WERI-Rb-1 (cell line): ENCODE measurements around the gene GBF1.

Source experiments
- DNase-seq: peaks from one replicate; pipeline ENCODE4 v3.0.0-alpha.2; 2020
- H3K27ac ChIP-seq: fragments of 250-450 bp; sonication (Bioruptor Pico); 2 replicates; pipeline ENCODE4 v1.5.1; 2020; ENCODE audit warnings: mild to moderate bottlenecking, moderate library complexity
- H3K27me3 ChIP-seq: fragments of 250-450 bp; sonication (Bioruptor Pico); 2 replicates; pipeline ENCODE4 v1.5.1; 2021; ENCODE audit warnings: mild to moderate bottlenecking, low read depth, moderate library complexity; ENCODE audit not compliant: insufficient read depth, severe bottlenecking
- H3K36me3 ChIP-seq: fragments of 250-450 bp; sonication (Bioruptor Pico); 2 replicates; pipeline ENCODE4 v1.5.1; 2020; ENCODE audit warnings: mild to moderate bottlenecking, moderate library complexity
- H3K4me3 ChIP-seq: 2 replicates; pipeline ENCODE4 v1.5.1; 2011; ENCODE audit warnings: low read depth, mild to moderate bottlenecking, control low read depth, low read length
- H3K9me3 ChIP-seq: fragments of 250-450 bp; sonication (Bioruptor Pico); 2 replicates; pipeline ENCODE4 v1.5.1; 2021; ENCODE audit warnings: mild to moderate bottlenecking, moderate library complexity; ENCODE audit not compliant: severe bottlenecking
- TF ChIP-seq, protein P1 (sequence below): IDR thresholded peaks from 2 replicates; pipeline ENCODE4 v1.5.1; 2011; ENCODE audit warnings: low read depth, mild to moderate bottlenecking, control low read depth, inconsistent platforms, low read length

Gene GBF1

DNA sequence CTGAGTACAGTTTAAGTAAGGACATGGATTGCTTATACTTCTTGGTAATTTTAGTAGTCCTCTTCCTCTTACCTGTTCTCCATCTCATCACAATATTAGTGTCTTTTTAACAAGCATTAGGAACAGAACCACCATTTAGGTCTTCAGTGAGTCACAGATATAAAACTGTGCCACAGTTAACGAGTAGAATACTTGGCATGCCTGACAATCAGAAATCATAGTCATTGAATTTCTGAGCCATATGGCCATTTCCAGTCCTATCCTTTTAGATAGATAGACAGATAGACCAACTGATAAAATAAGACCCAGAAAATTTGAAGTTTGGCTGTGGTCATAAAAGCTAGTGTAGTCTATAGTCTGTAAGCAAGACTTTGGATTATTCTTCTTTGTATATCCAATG, 71.1 kb downstream of the GBF1 start:
- TF ChIP-seq, protein P1, sequence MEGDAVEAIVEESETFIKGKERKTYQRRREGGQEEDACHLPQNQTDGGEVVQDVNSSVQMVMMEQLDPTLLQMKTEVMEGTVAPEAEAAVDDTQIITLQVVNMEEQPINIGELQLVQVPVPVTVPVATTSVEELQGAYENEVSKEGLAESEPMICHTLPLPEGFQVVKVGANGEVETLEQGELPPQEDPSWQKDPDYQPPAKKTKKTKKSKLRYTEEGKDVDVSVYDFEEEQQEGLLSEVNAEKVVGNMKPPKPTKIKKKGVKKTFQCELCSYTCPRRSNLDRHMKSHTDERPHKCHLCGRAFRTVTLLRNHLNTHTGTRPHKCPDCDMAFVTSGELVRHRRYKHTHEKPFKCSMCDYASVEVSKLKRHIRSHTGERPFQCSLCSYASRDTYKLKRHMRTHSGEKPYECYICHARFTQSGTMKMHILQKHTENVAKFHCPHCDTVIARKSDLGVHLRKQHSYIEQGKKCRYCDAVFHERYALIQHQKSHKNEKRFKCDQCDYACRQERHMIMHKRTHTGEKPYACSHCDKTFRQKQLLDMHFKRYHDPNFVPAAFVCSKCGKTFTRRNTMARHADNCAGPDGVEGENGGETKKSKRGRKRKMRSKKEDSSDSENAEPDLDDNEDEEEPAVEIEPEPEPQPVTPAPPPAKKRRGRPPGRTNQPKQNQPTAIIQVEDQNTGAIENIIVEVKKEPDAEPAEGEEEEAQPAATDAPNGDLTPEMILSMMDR: no peak

GRCh38 chr10:102322914-102323313, 77.6 kb downstream of the GBF1 start:
- H3K36me3 ChIP-seq: no peaks in the 10 kb centered on the region; the same call in none of the 2 replicates
- H3K9me3 ChIP-seq: no peaks in the 10 kb centered on the region
- no peak for DNase-seq
- no peak overlapping the region for H3K27ac ChIP-seq
- no peaks in the 10 kb centered on the region for H3K27me3 ChIP-seq
- TF ChIP-seq, protein P1: no peak
- no peak overlapping the region for H3K4me3 ChIP-seq

More for the DNA sequence above, 71.1 kb downstream of the GBF1 start:
- no peaks in the 10 kb centered on the region for H3K27me3 ChIP-seq
- no peak for DNase-seq
- H3K4me3 ChIP-seq: no peak overlapping the region
- H3K36me3 ChIP-seq: peaks cover 3% of the 10 kb centered on the region
- H3K27ac ChIP-seq: no peak overlapping the region
- H3K9me3 ChIP-seq: no peaks in the 10 kb centered on the region

DNA sequence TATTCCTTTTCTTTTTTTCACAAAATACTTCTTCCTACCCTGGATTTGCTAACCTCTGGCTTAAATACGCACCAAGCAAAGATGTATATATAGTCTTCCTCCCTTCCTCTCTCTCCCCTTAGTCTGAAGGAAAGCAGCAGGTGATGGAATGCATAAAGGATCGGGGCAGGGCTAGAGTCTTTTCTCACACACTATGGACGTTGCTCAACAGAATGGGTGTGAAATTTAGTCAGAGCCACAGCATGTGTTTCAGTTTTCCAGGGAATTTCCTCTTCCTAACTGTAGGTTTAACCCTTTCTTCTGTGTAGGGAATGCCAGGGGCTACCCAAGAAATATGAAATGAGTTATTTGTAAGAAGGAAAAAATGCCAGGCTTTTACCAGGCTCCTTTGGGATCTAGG, 78.7 kb downstream of the GBF1 start:
- H3K9me3 ChIP-seq: no peaks in the 10 kb centered on the region
- DNase-seq: no peak
- no peaks in the 10 kb centered on the region for H3K27me3 ChIP-seq
- TF ChIP-seq, protein P1: no peak
- H3K27ac ChIP-seq: no peak overlapping the region
- no peaks in the 10 kb centered on the region; the same call in 1 of the 2 replicates for H3K36me3 ChIP-seq
- H3K4me3 ChIP-seq: no peak overlapping the region

DNA sequence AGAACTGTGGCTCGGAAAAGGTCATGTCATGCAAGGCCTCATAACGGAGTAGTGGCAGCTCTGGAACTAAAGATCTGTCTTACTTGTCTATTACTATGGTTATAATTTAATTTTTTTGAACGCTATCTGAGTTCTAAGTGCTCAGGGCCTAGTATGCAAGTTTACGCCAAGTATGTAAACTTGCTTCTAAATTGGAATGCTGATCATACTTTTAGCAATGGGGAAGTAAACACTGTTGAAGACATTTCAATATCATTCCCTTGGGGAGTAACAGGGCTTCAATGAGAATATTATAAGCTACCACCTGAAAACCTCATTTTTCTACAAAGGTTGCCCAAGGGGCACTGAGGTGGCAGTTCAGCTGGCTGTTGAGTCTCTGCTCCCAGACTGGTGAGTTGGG, 80.7 kb downstream of the GBF1 start:
- TF ChIP-seq, protein P1: no peak
- no peak for DNase-seq
- no peaks in the 10 kb centered on the region for H3K9me3 ChIP-seq
- H3K36me3 ChIP-seq: peaks cover 4% of the 10 kb centered on the region
- no peak overlapping the region for H3K4me3 ChIP-seq
- no peaks in the 10 kb centered on the region for H3K27me3 ChIP-seq
- H3K27ac ChIP-seq: no peak overlapping the region

DNA sequence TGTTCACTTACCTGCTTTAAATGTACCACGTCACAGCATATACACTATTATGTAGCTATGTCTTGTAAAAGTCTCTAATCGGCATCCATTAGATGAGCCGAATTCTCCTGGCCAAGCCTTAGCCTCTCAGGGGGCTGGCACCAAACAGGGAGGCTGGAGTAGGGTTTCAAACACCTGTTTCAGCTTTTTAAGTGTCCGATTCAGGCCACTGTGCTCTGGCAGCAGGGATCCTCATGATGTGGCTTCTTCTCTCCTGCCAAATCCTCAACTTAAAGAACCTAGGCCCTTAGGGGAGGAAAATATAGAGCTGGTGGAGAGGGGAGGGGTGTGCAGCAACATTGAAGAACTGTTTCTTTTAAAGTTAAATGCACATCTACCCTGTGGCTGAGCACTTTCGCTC, 81.7 kb downstream of the GBF1 start:
- no peaks in the 10 kb centered on the region for H3K9me3 ChIP-seq
- peaks cover 6% of the 10 kb centered on the region for H3K36me3 ChIP-seq
- TF ChIP-seq, protein P1: no peak
- DNase-seq: no peak
- H3K27ac ChIP-seq: no peak overlapping the region
- H3K4me3 ChIP-seq: no peak overlapping the region
- no peaks in the 10 kb centered on the region for H3K27me3 ChIP-seq

- Histone ChIP-seq H3K27ac (no peak overlapping the region), H3K36me3 (peaks cover 10% of the 10 kb centered on the region), H3K27me3 (no peaks in the 10 kb centered on the region), H3K4me3 (no peak overlapping the region), H3K9me3 (no peaks in the 10 kb centered on the region)
- no peak for DNase-seq
- TF ChIP-seq, protein P1: no peak
These were observed 82.3 kb downstream of the GBF1 start for GRCh38 chr10:102327641-102328040.
